Uterus (tissue), 4 donors: ENCODE measurements around the gene RLN1. TPM values are rescaled to one million over a fixed set of nuclear protein-coding genes. Genes with fewer than 3 reads are reported as not detected.

ENCODE experiments used
- DNase-seq, 2 donors: peaks; one replicate each; pipeline ENCODE4 v3.0.0-alpha.2; 2019 to 2020
- H3K27ac ChIP-seq, 2 donors: fragments of 200-600 bp; sonication (generic); 1 replicate in 1 of 2; 2 replicates in 1 of 2; pipeline ENCODE4 v1.5.1; 2016 to 2018
- H3K27me3 ChIP-seq, 2 donors: fragments of 200-600 bp; sonication (generic); one replicate each; pipeline ENCODE4 v1.5.1; 2018 to 2019; ENCODE audit warnings: control low read depth in 1 of 2
- H3K36me3 ChIP-seq, 2 donors: fragments of 200-600 bp; sonication (generic); one replicate each; pipeline ENCODE4 v1.5.1; 2019; ENCODE audit warnings: control low read depth in 1 of 2
- H3K4me1 ChIP-seq, 2 donors: fragments of 200-600 bp; sonication (generic); one replicate each; pipeline ENCODE4 v1.5.1; 2018 to 2019; ENCODE audit warnings: control low read depth in 1 of 2
- H3K4me3 ChIP-seq, 2 donors: fragments of 200-600 bp; sonication (generic); 1 replicate in 1 of 2; 2 replicates in 1 of 2; pipeline ENCODE4 v1.5.1; 2018 to 2019; ENCODE audit warnings: mild to moderate bottlenecking in 1 of 2
- H3K9me3 ChIP-seq, 2 donors: fragments of 200-600 bp; sonication (generic); one replicate each; pipeline ENCODE4 v1.5.1; 2019; ENCODE audit warnings: control low read depth in 1 of 2
- CTCF ChIP-seq, 4 experiments: fragments of 200-600 bp in 2 of 4; fragments of 450-650 bp in 2 of 4; sonication (generic) in 2 of 4; IDR thresholded peaks; one replicate each; pipeline ENCODE4 v1.5.1; 2016 to 2019; ENCODE audit warnings: antibody characterized with exemption in 4 of 4, mild to moderate bottlenecking in 2 of 4, moderate library complexity in 1 of 4
- POLR2A ChIP-seq, 2 donors: fragments of 450-650 bp; IDR thresholded peaks; one replicate each; pipeline ENCODE4 v1.6.1; 2016; ENCODE audit warnings: antibody characterized with exemption in 2 of 2, mild to moderate bottlenecking in 1 of 2, moderate library complexity in 1 of 2
- intact Hi-C: fragments of 100-400 bp; cut with DNase I; formaldehyde crosslinking; loops from one replicate; pipeline ENCODE4 v1.15.1; 2023; ENCODE audit warnings: low total_unique reads
- total RNA-seq, 4 donors: library from RNA; depleted of rRNA in 3 of 4; stranded (reverse); fragments of >200 nt in 3 of 4; gene quantifications; one replicate each; pipeline versions ENCODE4 v1.1.0 to v1.2.4, GENCODE V29; 2014 to 2023
- donor health status: DM: yes; HTN: yes; CAD: no.

Gene RLN1
- total RNA-seq, 4 donors from 2014 or later, result 0.76 TPM; not detected in 3

DNA sequence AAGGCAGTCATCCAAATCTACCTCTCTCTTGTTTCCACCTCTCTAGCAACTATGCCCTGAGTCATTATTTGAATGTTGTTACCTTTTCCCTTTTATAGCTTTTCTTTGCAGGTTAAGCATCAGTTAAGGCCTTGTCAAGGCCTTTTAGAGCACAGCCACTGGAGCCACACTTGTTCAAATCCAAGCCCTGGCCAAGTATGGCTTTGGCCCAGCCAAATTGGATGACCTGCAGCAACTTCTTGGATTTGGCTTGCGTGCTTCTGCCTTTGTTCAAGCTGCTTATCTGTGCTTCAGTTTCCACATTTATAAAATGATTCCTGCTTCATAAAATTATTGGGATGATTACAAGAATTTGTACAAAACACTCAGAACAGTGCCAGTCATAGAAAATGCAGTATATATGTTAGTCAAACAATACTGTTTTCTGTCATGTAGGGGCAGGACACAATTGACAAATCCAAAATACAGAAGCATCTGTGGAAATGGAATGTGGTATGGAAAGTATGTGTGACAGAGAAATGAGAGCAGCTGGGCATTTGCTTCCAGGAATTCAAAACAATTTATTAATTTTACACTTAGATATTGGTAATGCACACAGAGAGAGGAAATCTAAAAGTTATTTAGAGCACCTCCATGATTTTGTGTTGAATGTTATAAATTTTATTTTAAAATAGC is 17.9 kb upstream of the RLN1 start:
- Histone ChIP-seq H3K4me3 (no peak overlapping the region), H3K27me3 (no peaks in the 10 kb centered on the region), H3K4me1 (no peaks in the 10 kb centered on the region), H3K27ac (no peak overlapping the region), H3K9me3 (no peaks in the 10 kb centered on the region), H3K36me3 (no peaks in the 10 kb centered on the region)
- DNase-seq, result no peak
- TF ChIP-seq POLR2A (IDR thresholded peaks at IDR 0.05), result no peak
- intact Hi-C loops, result no loop called here

DNA sequence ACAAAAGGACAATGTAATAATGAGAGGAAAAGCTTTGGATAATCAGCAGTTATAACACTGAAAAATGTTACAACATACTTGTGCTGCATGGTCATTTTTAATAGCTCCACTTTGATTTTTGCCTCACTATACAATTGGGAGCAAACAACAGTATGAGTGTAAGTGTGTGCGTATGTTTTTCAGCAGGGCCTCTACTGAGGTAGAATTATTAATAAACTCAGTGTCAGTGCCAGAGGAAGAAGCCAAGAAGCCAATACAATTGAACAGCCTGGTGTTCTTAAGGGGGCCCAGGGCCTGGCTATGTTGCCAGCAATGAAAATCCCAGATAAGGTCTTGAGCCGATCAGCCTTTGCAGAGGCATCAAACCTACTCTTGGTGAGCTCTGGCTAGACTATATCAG is 16.1 kb upstream of the RLN1 start:
- no peaks in the 10 kb centered on the region for H3K27me3 ChIP-seq
- no peaks in the 10 kb centered on the region for H3K4me1 ChIP-seq
- H3K36me3 ChIP-seq, result no peaks in the 10 kb centered on the region
- no peak overlapping the region for H3K4me3 ChIP-seq
- no peaks in the 10 kb centered on the region for H3K9me3 ChIP-seq
- DNase-seq, result no peak
- intact Hi-C loops, result no loop called here
- H3K27ac ChIP-seq, result no peak overlapping the region
- TF ChIP-seq POLR2A (IDR thresholded peaks at IDR 0.05), result no peak
- no peak for TF ChIP-seq CTCF (IDR thresholded peaks at IDR 0.05)

- H3K36me3 ChIP-seq, result no peaks in the 10 kb centered on the region
- TF ChIP-seq POLR2A (IDR thresholded peaks at IDR 0.05) (no peak), CTCF (IDR thresholded peaks at IDR 0.05) (no peak)
- no peaks in the 10 kb centered on the region for H3K9me3 ChIP-seq
- no peak overlapping the region for H3K27ac ChIP-seq
- no peak overlapping the region for H3K4me3 ChIP-seq
- H3K27me3 ChIP-seq, result no peaks in the 10 kb centered on the region
- no peaks in the 10 kb centered on the region for H3K4me1 ChIP-seq
- intact Hi-C loops, result no loop called here
- no peak for DNase-seq
These were observed 15.6 kb upstream of the RLN1 start for GRCh38 chr9:5355226-5355625.

GRCh38 chr9:5354184-5354583 is 14.5 kb upstream of the RLN1 start:
- no peaks in the 10 kb centered on the region for H3K36me3 ChIP-seq
- no peak for TF ChIP-seq POLR2A (IDR thresholded peaks at IDR 0.05)
- no peak for TF ChIP-seq CTCF (IDR thresholded peaks at IDR 0.05)
- intact Hi-C loops, result no loop called here
- H3K4me1 ChIP-seq, result no peaks in the 10 kb centered on the region
- no peaks in the 10 kb centered on the region for H3K27me3 ChIP-seq
- DNase-seq, result no peak
- no peak overlapping the region for H3K4me3 ChIP-seq
- H3K27ac ChIP-seq, result no peak overlapping the region
- no peaks in the 10 kb centered on the region for H3K9me3 ChIP-seq

DNA sequence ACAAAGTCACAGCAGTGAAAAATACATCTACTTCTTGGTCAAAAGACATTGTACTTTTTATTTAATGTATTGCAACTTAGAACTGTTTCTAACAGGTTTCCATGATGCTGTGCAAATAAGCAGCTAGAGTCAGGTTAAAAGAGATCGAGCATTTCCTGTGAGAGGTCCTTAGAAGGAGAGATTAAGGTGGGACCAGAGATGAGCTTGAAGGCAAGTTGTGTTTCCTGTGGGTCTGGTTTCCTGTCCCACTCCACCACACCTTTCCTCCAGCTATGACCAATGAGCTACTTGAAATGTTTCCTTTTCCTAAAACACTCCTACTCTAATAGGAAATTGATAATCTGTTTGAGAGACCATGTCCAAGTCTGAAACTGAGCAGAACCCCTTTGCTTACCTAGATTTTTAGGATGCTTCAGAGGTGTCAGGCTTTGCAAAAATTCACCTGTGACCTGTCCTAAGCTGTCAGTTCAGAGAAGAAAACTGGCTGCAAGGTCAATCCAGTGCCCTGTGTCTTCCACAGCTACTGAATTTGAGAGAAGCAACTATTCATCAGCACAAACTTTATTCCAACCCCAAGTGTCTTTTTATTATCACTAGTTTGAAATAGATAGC is 13.1 kb upstream of the RLN1 start:
- Histone ChIP-seq H3K27me3 (no peaks in the 10 kb centered on the region), H3K36me3 (no peaks in the 10 kb centered on the region), H3K9me3 (no peaks in the 10 kb centered on the region), H3K4me1 (no peaks in the 10 kb centered on the region), H3K4me3 (no peak overlapping the region), H3K27ac (no peak overlapping the region)
- DNase-seq, result no peak
- intact Hi-C loops, result no loop called here
- TF ChIP-seq POLR2A (IDR thresholded peaks at IDR 0.05) (no peak), CTCF (IDR thresholded peaks at IDR 0.05) (no peak)
